Measurements from ENCODE around the gene KLK14.

DNA sequence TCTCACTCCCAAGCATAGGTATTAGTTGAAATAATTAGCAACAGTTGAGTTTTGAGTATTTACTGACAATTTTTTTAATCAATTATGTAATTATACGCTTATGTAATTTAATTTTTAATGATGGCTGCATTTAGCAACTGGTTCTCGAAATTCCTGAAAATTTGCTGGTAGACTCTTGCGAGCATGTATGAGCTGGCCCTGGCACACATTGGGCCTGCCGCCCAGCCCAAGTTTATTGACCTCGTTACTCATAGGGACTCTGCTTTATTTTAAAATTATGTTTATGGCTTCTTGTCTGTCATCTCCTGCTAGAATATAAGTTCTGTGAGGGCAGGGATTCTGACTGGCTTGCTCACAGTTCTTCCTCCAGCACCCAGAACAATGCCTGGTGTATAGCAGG is 6.7 kb downstream of the KLK14 start:
- TF ChIP-seq, protein P1, sequence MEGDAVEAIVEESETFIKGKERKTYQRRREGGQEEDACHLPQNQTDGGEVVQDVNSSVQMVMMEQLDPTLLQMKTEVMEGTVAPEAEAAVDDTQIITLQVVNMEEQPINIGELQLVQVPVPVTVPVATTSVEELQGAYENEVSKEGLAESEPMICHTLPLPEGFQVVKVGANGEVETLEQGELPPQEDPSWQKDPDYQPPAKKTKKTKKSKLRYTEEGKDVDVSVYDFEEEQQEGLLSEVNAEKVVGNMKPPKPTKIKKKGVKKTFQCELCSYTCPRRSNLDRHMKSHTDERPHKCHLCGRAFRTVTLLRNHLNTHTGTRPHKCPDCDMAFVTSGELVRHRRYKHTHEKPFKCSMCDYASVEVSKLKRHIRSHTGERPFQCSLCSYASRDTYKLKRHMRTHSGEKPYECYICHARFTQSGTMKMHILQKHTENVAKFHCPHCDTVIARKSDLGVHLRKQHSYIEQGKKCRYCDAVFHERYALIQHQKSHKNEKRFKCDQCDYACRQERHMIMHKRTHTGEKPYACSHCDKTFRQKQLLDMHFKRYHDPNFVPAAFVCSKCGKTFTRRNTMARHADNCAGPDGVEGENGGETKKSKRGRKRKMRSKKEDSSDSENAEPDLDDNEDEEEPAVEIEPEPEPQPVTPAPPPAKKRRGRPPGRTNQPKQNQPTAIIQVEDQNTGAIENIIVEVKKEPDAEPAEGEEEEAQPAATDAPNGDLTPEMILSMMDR (conservative IDR thresholded peaks at IDR 0.05; ENCODE audit: low read length) = no peak
- no peak for TF ChIP-seq EZH2phosphoT487 (IDR thresholded peaks at IDR 0.05; ENCODE audit: borderline replicate concordance, low read depth, low read length)

All from OCI-LY7 (cell line).